Measurements from ENCODE around the gene NIP7. TPM values are rescaled to one million over a fixed set of nuclear protein-coding genes. Genes with fewer than 3 reads are reported as not detected.

The NIP7 gene
- total RNA-seq, 1 donor from 2014 or later, result 20.8 TPM

GRCh38 chr16:69309316-69309715 is 30.3 kb upstream of the NIP7 start:
- H3K4me1 ChIP-seq, result peaks cover 15% of the 10 kb centered on the region
- ATAC-seq, result no peak

DNA sequence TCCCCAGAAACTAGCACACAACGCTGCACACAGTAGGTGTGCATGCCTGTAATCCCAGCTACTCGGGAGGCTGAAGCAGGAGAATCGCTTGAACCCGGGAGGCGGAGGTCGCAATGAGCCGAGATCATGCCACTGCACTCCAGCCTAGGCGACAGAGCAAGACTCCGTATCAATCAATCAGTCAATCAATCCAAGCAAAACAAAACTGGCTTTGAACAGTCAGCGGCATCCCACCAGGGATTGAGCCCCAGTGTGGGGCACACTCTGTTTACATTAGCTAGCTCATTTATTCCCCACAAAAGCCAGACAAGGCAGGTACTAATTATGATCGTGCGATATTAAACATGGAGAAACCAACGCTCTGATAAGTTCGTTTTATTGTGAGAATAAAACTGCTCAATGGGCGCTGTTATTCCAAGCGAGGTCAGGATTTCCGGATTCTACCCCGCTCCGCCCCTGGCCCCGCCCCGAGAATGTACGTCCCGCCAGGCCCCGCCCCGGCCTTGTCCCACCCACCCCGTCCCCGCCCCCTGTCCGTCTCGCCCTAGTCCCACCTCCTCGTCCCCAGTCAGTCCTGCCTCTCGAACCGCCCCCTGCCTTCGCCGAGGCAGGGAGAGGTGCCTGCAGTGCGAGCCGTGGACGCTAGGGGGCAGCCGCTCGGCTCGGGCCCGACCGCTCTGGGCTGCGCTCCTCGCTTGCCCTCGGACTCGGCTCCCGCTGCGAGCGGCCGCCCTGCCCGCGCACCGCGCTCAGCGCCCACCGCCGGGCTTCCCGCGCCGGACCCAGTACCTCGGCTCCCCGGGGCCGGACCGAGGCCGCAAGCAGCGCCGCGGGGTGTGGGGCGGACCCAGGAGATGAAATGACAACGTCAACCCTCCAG is 28.7 kb upstream of the NIP7 start, which contains the start of gene VPS4A:
Gene VPS4A (plus strand): TSS at position 698 of the 880 bp plus-strand sequence. CDS start 162 bp downstream, at position 860.
- intact Hi-C loops (cut with DNase I), result no loop called here
- H3K4me1 ChIP-seq, result peaks cover 15% of the 10 kb centered on the region
- peak within 1 kb of the TSS; percentile 88 for H3K27ac ChIP-seq
- no peaks in the 10 kb centered on the region for H3K27me3 ChIP-seq
- H3K4me3 ChIP-seq, result peak within 1 kb of the TSS; percentile 87
- TF ChIP-seq, protein P1, sequence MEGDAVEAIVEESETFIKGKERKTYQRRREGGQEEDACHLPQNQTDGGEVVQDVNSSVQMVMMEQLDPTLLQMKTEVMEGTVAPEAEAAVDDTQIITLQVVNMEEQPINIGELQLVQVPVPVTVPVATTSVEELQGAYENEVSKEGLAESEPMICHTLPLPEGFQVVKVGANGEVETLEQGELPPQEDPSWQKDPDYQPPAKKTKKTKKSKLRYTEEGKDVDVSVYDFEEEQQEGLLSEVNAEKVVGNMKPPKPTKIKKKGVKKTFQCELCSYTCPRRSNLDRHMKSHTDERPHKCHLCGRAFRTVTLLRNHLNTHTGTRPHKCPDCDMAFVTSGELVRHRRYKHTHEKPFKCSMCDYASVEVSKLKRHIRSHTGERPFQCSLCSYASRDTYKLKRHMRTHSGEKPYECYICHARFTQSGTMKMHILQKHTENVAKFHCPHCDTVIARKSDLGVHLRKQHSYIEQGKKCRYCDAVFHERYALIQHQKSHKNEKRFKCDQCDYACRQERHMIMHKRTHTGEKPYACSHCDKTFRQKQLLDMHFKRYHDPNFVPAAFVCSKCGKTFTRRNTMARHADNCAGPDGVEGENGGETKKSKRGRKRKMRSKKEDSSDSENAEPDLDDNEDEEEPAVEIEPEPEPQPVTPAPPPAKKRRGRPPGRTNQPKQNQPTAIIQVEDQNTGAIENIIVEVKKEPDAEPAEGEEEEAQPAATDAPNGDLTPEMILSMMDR (IDR thresholded peaks at IDR 0.05), result peak; percentile 81
- H3K36me3 ChIP-seq, result peaks cover 18% of the 10 kb centered on the region
- H3K9me3 ChIP-seq, result no peaks in the 10 kb centered on the region
- DNase-seq (peak; percentile 98), ATAC-seq (peak; percentile 99)

More at GRCh38 chr16:69309316-69309715, 30.3 kb upstream of the NIP7 start:
- H3K9me3 ChIP-seq, result no peaks in the 10 kb centered on the region
- intact Hi-C loops (cut with DNase I), result no loop called here
- DNase-seq, result no peak
- TF ChIP-seq, protein P1 (IDR thresholded peaks at IDR 0.05), result no peak
- no peak overlapping the region for H3K27ac ChIP-seq
- H3K27me3 ChIP-seq, result no peaks in the 10 kb centered on the region
- H3K36me3 ChIP-seq, result peaks cover 6% of the 10 kb centered on the region
- H3K4me3 ChIP-seq, result no peak overlapping the region

DNA sequence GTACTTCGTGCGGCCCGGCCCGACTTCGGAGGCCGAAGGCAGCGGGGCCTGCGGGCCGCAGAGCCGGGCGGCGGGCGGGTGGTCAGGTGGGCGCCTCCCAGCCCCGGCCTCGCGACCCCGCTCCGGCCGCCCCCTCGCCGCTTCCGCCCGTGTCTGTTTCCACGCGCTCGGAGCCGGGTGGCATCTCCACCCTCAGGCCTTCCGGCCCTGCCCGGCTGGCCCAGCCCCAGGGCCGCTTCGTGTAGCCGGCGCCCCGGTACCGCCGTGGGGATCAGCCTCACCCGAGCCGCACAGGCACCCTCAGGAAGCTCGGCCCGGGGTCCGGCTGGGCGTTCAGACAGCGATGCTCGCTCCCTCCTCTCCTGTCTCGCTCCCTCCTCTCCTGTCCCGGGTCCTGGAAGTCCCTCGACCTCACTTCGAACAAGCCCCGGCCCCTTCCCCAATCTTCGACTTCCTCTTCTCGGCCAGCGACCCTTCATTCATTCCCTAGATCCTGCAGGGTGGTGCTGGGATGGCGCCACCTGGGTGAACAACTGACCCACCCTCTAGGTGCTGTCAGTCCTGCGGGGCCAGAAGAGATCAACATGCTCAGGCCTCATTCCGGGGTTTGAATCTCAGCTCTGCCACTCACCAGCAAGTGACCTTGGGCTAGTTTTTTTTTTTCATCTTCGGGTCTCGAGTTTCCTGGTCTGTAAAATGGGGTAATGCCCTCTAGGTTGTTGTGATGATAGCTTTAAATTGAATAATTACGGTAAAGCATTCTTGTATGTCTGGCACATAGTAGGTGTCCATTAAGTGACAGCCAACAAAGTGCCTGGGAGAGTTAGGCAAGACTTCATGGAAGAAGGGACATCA is 27.8 kb upstream of the NIP7 start:
- intact Hi-C loops (cut with DNase I), result no loop called here
- Histone ChIP-seq H3K36me3 (peaks cover 27% of the 10 kb centered on the region), H3K27me3 (no peaks in the 10 kb centered on the region), H3K4me3 (peak overlapping the region; percentile 87), H3K4me1 (peaks cover 15% of the 10 kb centered on the region), H3K9me3 (no peaks in the 10 kb centered on the region), H3K27ac (peak overlapping the region; percentile 88)
- ATAC-seq (peak; percentile 63), DNase-seq (peak; percentile 82)
- TF ChIP-seq, protein P1 (IDR thresholded peaks at IDR 0.05), result no peak

DNA sequence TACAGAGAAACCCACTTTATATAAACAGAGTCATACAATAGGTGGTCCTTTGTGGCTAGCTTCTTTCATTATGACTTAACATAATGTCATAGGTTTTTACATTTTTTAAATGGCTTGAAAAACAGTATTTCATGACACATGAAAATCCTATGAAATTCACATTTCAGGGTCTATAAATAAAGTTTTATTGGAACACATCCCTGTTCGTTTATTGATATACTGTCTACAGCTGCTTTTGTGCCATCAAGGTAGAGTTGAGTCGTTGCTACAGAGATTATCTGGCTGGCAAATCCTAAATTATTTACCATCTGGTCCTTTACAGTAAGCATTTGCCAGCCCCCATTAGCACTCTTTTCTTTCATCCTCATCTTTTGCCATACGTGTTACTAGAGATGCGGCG is 26.1 kb upstream of the NIP7 start:
- H3K9me3 ChIP-seq, result no peaks in the 10 kb centered on the region
- no peak for ATAC-seq
- intact Hi-C loops (cut with DNase I), result no loop called here
- TF ChIP-seq, protein P1 (IDR thresholded peaks at IDR 0.05), result no peak
- no peak overlapping the region for H3K4me3 ChIP-seq
- H3K27me3 ChIP-seq, result no peaks in the 10 kb centered on the region
- H3K4me1 ChIP-seq, result peaks cover 15% of the 10 kb centered on the region
- peaks cover 44% of the 10 kb centered on the region for H3K36me3 ChIP-seq
- H3K27ac ChIP-seq, result no peak overlapping the region
- no peak for DNase-seq

- TF ChIP-seq, protein P1 (IDR thresholded peaks at IDR 0.05), result no peak
- H3K36me3 ChIP-seq, result peaks cover 55% of the 10 kb centered on the region
- ATAC-seq, result no peak
- no peaks in the 10 kb centered on the region for H3K27me3 ChIP-seq
- intact Hi-C loops (cut with DNase I), result no loop called here
- no peak for DNase-seq
- H3K4me1 ChIP-seq, result peaks cover 15% of the 10 kb centered on the region
- no peak overlapping the region for H3K4me3 ChIP-seq
- no peaks in the 10 kb centered on the region for H3K9me3 ChIP-seq
- no peak overlapping the region for H3K27ac ChIP-seq
Observed at GRCh38 chr16:69314534-69314933, 25.0 kb upstream of the NIP7 start.

Data from upper lobe of right lung (tissue), 1 donor.